ENCODE measurements around the gene C1QTNF8.
"Not testable (repeated sequence)": the region's sequence is repeated elsewhere in the genome, so short reads cannot be mapped to it uniquely, and the experiment has no call there.

Gene C1QTNF8

DNA sequence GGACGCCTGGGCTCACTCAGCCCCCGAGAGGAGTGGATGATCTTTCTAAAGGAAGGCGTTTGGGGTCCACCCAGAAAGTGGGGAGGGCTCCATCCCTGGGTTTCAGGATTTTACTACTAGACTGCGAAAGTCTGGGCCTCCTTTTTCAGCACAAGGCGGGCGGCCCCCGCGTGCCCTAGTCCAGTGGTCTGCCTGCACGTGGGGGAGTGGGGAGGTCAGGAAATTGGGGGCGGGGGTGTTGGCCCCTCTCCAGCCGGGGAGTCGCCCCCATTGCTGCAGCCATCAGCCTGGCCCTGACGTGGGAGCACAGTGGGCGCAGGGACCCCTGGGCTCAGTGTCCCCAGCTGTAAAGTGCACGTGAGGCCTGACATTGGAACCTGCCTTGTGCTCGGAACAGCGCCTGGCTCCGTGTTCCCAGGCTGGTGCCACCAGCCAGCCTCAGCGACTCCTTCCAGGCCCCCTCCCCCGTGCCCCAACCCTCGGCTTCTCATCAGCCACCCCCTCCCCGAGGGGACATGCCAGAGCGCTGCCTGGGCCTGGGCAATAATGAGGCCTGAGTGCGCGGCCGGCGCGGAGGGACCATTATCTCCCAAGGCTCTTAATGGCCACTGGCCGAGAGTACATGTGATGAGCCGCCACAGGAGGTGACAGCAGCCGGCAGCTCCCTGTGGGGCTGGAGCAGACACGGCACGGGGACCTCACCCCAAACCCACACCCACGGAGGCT lies 2.4 kb upstream of the C1QTNF8 start:
- intact Hi-C loops (cut with micrococcal nuclease) = no loop called here
- no peak overlapping the region for H3K27ac Mint-ChIP-seq
- H3K4me3 Mint-ChIP-seq = no peak overlapping the region
- H3K27me3 Mint-ChIP-seq = peaks cover 32% of the 10 kb centered on the region
- H3K9me3 Mint-ChIP-seq = no peaks in the 10 kb centered on the region
- H3K4me1 Mint-ChIP-seq (ENCODE audit: low read depth) = no peaks in the 10 kb centered on the region
- no peaks in the 10 kb centered on the region for H3K36me3 Mint-ChIP-seq (ENCODE audit: low read depth)

GRCh38 chr16:1097800-1098199 lies 1.8 kb upstream of the C1QTNF8 start:
- intact Hi-C loops (cut with micrococcal nuclease) = no loop called here
- Mint-ChIP-seq H3K4me3 (no peak overlapping the region), H3K4me1 (ENCODE audit: low read depth) (no peaks in the 10 kb centered on the region), H3K9me3 (no peaks in the 10 kb centered on the region), H3K27ac (no peak overlapping the region), H3K27me3 (peaks cover 28% of the 10 kb centered on the region), H3K36me3 (ENCODE audit: low read depth) (no peaks in the 10 kb centered on the region)

DNA sequence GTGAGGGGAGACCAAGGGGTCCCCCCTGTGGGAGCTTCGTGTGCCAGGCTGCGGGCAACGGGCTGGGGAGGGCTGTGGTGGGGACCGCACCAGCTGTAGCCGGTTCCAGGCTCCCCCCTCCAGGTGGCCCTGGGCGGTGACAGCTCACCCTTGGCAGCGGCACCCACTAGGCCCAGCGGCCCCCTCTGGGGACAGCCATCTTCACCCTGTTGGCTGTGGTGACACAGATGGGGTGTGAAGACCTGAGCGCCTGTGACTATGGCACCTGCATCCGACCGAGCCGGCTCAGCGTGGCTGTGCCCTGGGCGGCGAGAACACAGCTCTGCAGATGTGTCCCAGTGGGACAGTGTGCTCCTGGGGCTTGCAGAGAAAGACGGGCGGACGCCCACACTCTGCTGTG lies 1.1 kb upstream of the C1QTNF8 start:
- Mint-ChIP-seq H3K36me3 (ENCODE audit: low read depth) (no peaks in the 10 kb centered on the region), H3K9me3 (no peaks in the 10 kb centered on the region), H3K4me1 (ENCODE audit: low read depth) (no peaks in the 10 kb centered on the region), H3K4me3 (no peak overlapping the region), H3K27ac (no peak overlapping the region), H3K27me3 (peaks cover 28% of the 10 kb centered on the region)
- intact Hi-C loops (cut with micrococcal nuclease) = no loop called here

- no peak overlapping the region for H3K4me3 Mint-ChIP-seq
- H3K27me3 Mint-ChIP-seq = peaks cover 33% of the 10 kb centered on the region
- no peaks in the 10 kb centered on the region for H3K9me3 Mint-ChIP-seq
- H3K36me3 Mint-ChIP-seq (ENCODE audit: low read depth) = no peaks in the 10 kb centered on the region
- H3K27ac Mint-ChIP-seq = no peak overlapping the region
- no peaks in the 10 kb centered on the region for H3K4me1 Mint-ChIP-seq (ENCODE audit: low read depth)
- intact Hi-C loops (cut with micrococcal nuclease) = no loop called here
Measured at GRCh38 chr16:1095450-1096168, 435 bp downstream of the C1QTNF8 start.

DNA sequence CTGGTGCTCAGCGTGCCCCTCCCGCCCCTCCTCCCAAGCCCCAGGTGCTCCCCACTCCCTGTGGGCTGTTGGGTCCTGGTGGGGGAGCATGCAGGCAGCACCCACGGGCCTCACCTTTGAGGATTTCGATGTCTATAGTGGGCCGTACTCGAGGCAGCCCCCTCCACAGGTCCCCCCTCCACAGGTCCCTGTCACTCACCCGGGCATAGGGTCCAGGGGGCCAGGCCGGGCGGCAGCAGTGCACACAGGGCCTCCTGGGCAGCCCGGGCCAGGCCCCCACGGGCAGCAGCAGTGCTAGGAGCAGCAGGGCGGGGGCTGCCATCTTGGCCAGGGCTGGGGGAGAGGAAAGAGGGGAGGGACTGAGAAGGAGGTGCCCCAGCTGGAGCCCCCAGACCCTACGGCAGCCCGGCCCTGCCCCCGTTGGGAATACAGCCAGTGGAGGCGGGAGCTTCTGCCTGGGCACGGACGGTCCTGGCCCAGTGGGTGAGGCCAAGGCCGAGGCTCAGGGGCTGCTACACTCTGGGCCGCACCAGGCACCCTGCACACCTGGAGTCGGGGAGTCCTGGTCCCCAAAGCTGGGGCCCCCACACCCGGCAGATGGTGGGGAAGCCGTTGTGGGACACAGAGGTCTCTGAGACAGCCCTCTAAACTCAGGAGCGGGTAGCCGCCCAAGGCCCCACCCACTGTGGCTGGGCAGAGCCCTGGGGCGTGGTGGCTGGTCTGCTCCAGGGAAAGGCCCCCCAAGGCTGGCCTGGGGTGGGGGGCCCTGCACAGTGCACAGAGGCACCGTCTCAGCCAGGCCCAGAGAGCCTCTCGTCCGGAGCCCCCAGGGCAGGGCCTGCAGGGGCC lies 1.2 kb downstream of the C1QTNF8 start:
- intact Hi-C loops (cut with micrococcal nuclease) = no loop called here
- no peak overlapping the region for H3K4me3 Mint-ChIP-seq
- peaks cover 33% of the 10 kb centered on the region for H3K27me3 Mint-ChIP-seq
- no peak overlapping the region for H3K27ac Mint-ChIP-seq
- H3K36me3 Mint-ChIP-seq (ENCODE audit: low read depth) = no peaks in the 10 kb centered on the region
- no peaks in the 10 kb centered on the region for H3K4me1 Mint-ChIP-seq (ENCODE audit: low read depth)
- H3K9me3 Mint-ChIP-seq = no peaks in the 10 kb centered on the region

- intact Hi-C loops (cut with micrococcal nuclease) = no loop called here
Measured at GRCh38 chr16:1094124-1094479, 1.9 kb downstream of the C1QTNF8 start.

DNA sequence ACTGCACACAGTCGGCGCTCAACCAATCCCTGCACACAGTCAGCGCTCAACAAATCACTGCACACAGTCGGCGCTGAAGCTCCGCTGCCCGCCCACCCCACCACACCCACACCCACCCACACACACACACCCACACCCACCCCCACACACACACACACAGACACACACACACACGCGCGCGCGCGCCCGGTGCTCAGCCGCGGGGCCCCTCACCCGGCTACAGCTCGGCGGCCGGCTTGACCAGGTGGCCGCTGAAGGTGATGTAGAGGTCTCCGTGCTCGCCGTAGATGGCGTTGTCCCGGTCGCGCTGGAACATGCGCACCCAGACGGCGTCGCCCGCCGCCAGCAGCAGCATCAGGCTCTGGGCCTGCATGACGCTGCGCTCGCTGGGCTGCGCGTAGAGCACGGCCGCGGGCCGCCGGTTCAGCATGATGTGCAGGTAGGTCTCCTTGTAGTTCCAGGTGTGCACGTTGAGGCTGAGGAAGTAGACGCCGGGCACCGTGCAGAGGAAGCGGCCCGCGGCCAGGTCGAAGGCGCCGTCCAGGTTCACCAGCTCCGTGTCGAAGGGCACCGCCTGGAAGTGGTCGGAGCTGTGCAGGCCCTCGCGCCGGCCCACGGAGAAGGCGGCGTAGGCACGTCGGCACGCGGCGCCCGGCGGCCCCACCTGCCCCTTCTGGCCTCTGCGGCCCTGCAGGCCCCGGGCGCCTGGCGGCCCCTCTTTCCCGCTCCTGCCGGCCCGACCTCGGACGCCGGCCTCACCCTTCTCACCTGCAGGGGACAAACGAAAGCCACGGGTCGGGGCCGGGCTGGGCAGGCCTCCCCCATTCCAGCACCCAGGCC lies 2.5 kb downstream of the C1QTNF8 start:
- H3K27me3 Mint-ChIP-seq = peaks cover 30% of the 10 kb centered on the region
- no peak overlapping the region for H3K4me3 Mint-ChIP-seq
- intact Hi-C loops (cut with micrococcal nuclease) = no loop called here

More at GRCh38 chr16:1094124-1094479, 1.9 kb downstream of the C1QTNF8 start:
- H3K27ac Mint-ChIP-seq = no peak overlapping the region
- no peaks in the 10 kb centered on the region for H3K36me3 Mint-ChIP-seq (ENCODE audit: low read depth)
- H3K4me1 Mint-ChIP-seq (ENCODE audit: low read depth) = no peaks in the 10 kb centered on the region
- no peaks in the 10 kb centered on the region for H3K9me3 Mint-ChIP-seq
- no peak overlapping the region for H3K4me3 Mint-ChIP-seq
- H3K27me3 Mint-ChIP-seq = peaks cover 30% of the 10 kb centered on the region

GRCh38 chr16:1092685-1093283 lies 3.3 kb downstream of the C1QTNF8 start:
- H3K4me1 Mint-ChIP-seq (ENCODE audit: low read depth); H3K36me3 Mint-ChIP-seq (ENCODE audit: low read depth); H3K4me3 Mint-ChIP-seq; H3K27ac Mint-ChIP-seq; intact Hi-C loops (cut with micrococcal nuclease); H3K9me3 Mint-ChIP-seq: not testable (repeated sequence)
- H3K27me3 Mint-ChIP-seq = peaks cover 30% of the 10 kb centered on the region

More for the DNA sequence above, 2.5 kb downstream of the C1QTNF8 start:
- Mint-ChIP-seq H3K27ac (no peak overlapping the region), H3K9me3 (no peaks in the 10 kb centered on the region), H3K36me3 (ENCODE audit: low read depth) (no peaks in the 10 kb centered on the region), H3K4me1 (ENCODE audit: low read depth) (no peaks in the 10 kb centered on the region)

GRCh38 chr16:1091992-1092552 lies 4.0 kb downstream of the C1QTNF8 start:
- Mint-ChIP-seq H3K9me3 (no peaks in the 10 kb centered on the region), H3K4me3 (no peak overlapping the region), H3K4me1 (ENCODE audit: low read depth) (no peaks in the 10 kb centered on the region), H3K27ac (no peak overlapping the region), H3K36me3 (ENCODE audit: low read depth) (no peaks in the 10 kb centered on the region), H3K27me3 (peaks cover 30% of the 10 kb centered on the region)
- intact Hi-C loops (cut with micrococcal nuclease) = no loop called here

GRCh38 chr16:1090620-1091587 lies 5.1 kb downstream of the C1QTNF8 start:
- Mint-ChIP-seq H3K27ac (no peak overlapping the region), H3K4me3 (no peak overlapping the region), H3K9me3 (peaks cover 4% of the 10 kb centered on the region), H3K27me3 (peaks cover 27% of the 10 kb centered on the region), H3K4me1 (ENCODE audit: low read depth) (no peaks in the 10 kb centered on the region), H3K36me3 (ENCODE audit: low read depth) (no peaks in the 10 kb centered on the region)
- intact Hi-C loops (cut with micrococcal nuclease) = no loop called here

GRCh38 chr16:1089822-1090619 lies 6.0 kb downstream of the C1QTNF8 start:
- no peaks in the 10 kb centered on the region for H3K36me3 Mint-ChIP-seq (ENCODE audit: low read depth)
- intact Hi-C loops (cut with micrococcal nuclease) = no loop called here
- H3K9me3 Mint-ChIP-seq = peaks cover 13% of the 10 kb centered on the region
- no peak overlapping the region for H3K4me3 Mint-ChIP-seq
- no peak overlapping the region for H3K27ac Mint-ChIP-seq
- peaks cover 27% of the 10 kb centered on the region for H3K27me3 Mint-ChIP-seq
- no peaks in the 10 kb centered on the region for H3K4me1 Mint-ChIP-seq (ENCODE audit: low read depth)

DNA sequence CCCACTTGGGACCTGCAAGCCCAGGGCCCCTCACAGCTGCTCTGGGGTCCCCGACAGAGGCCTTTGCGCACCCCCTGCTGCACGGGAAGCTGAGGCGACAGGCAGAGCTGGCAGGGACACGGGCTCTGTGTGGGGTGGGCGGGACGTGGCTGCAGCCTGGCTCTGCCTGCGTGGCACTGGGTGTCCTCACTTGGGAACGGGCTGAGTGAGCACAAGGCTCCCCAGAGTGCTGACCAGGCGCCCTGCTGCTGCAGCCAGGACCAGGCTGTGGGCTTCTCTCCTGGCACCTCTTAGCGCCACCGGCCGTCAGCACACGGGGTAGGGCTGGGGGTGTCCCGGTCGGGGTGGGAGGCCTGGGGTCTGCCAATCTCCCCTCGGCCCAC lies 6.6 kb downstream of the C1QTNF8 start:
- no peaks in the 10 kb centered on the region for H3K4me1 Mint-ChIP-seq (ENCODE audit: low read depth)
- H3K36me3 Mint-ChIP-seq (ENCODE audit: low read depth) = no peaks in the 10 kb centered on the region
- no peak overlapping the region for H3K4me3 Mint-ChIP-seq
- peaks cover 19% of the 10 kb centered on the region for H3K9me3 Mint-ChIP-seq
- H3K27me3 Mint-ChIP-seq = peaks cover 27% of the 10 kb centered on the region
- no peak overlapping the region for H3K27ac Mint-ChIP-seq
- intact Hi-C loops (cut with micrococcal nuclease) = no loop called here

Data from dendritic cell treated with granulocyte-macrophage colony-stimulating factor and Interleukin-4, amounts not matched to agents 40 ng/mL and 50 ng/mL, for 4 days (primary cell).